K562 (cell line): ENCODE results near the gene ECD. TPM values are rescaled to one million over a fixed set of nuclear protein-coding genes. Genes with fewer than 3 reads are reported as not detected.

ENCODE experiments used
- ATAC-seq: fragments of 200-7000 bp; cut with Tn5 transposase; 3 replicates; pipeline ENCODE4 v1.9.1; 2020; ENCODE audit warnings: moderate library complexity
- BruUV-seq: library from RNA; stranded (reverse); fragments of 400-500 nt; replicated peaks from 2 replicates; lab custom pipeline; 2021; lab: Mats Ljungman, UMichigan
- CTCF ChIA-PET: fragments of 300-600 bp; formaldehyde crosslinking; extraction: SDS; loops from one replicate; lab custom pipeline; 2021; ENCODE audit warnings: low intra/inter-chr PET ratio; lab: Yijun Ruan, JAX
- POLR2A ChIA-PET: fragments of 300-600, 350-650 bp; sonication (Branson Sonifier 250); formaldehyde crosslinking; extraction: SDS; loops from one replicate; lab custom pipeline; 2021; ENCODE audit warnings: antibody characterized with exemption, inconsistent platforms; lab: Yijun Ruan, JAX
- DNase-seq, 4 experiments: peaks; one replicate each; pipeline versions ENCODE4 v3.0.0 to v3.0.0-alpha.2; 2011 to 2018; ENCODE audit warnings: low spot score in 3 of 4, mixed read lengths in 3 of 4; ENCODE audit errors: extremely low read depth in 1 of 4
- FAIRE-seq: peaks from 2 replicates; lab custom pipeline; 2011; peaks lifted over from hg19 to GRCh38; lab: Jason Lieb, UNC
- H2AFZ ChIP-seq: 2 replicates; pipeline ENCODE4 v1.6.0; 2011; ENCODE audit warnings: low read depth, low read length, control low read depth, inconsistent platforms
- H3K27ac ChIP-seq: fragments of 200-600 bp; 3 replicates; pipeline ENCODE4 v1.8.0; 2011; ENCODE audit warnings: low read depth, mild to moderate bottlenecking, control low read depth, inconsistent platforms, low read length, moderate library complexity, mixed read lengths; ENCODE audit errors: extremely low read depth
- H3K27me3 ChIP-seq, 2 experiments: fragments of 300-600 bp in 1 of 2; 2 replicates in 1 of 2; 3 replicates in 1 of 2; pipeline versions ENCODE4 v1.6.0 to v1.8.0; 2011; ENCODE audit warnings: inconsistent platforms in 2 of 2, low read length in 2 of 2, mild to moderate bottlenecking in 1 of 2, mixed read lengths in 1 of 2, moderate library complexity in 1 of 2; ENCODE audit not compliant: control insufficient read depth in 2 of 2, insufficient read depth in 2 of 2
- H3K36me3 ChIP-seq: fragments of 300-600 bp; 3 replicates; pipeline ENCODE4 v1.8.0; 2011; ENCODE audit warnings: mild to moderate bottlenecking, low read length, inconsistent platforms; ENCODE audit not compliant: control insufficient read depth, insufficient read depth
- H3K4me1 ChIP-seq, 2 experiments: fragments of 200-600 bp in 1 of 2; replicated peaks in 1 of 2; 2 replicates in 1 of 2; 3 replicates in 1 of 2; pipeline versions ENCODE4 v1.5.1 to v1.8.0; 2011; ENCODE audit warnings: inconsistent platforms in 2 of 2, low read length in 2 of 2, mild to moderate bottlenecking in 1 of 2, mixed read lengths in 1 of 2, moderate library complexity in 1 of 2; ENCODE audit not compliant: control insufficient read depth in 2 of 2, insufficient read depth in 2 of 2
- H3K4me2 ChIP-seq: 2 replicates; pipeline ENCODE4 v1.6.1; 2011; ENCODE audit warnings: low read length, control low read depth, inconsistent platforms, mixed read lengths; ENCODE audit not compliant: insufficient read depth
- H3K4me3 ChIP-seq: fragments of 200-600 bp; sonication (generic), shearing (Covaris generic); 2 replicates; pipeline ENCODE4 v1.5.1; 2016; ENCODE audit warnings: control low read depth, inconsistent platforms
- H3K79me2 ChIP-seq: fragments of 200-600 bp; 3 replicates; pipeline ENCODE4 v1.8.0; 2011; ENCODE audit warnings: low read length, inconsistent platforms; ENCODE audit not compliant: control insufficient read depth, insufficient read depth
- H3K9ac ChIP-seq, 2 experiments: 2 replicates each; pipeline versions ENCODE4 v1.6.0 to v1.6.1; 2011; ENCODE audit warnings: low read depth in 2 of 2, low read length in 2 of 2, control low read depth in 1 of 2, inconsistent platforms in 1 of 2, mild to moderate bottlenecking in 1 of 2, mixed read lengths in 1 of 2; ENCODE audit not compliant: insufficient read depth in 1 of 2
- H3K9me1 ChIP-seq: one replicate; pipeline ENCODE4 v1.6.0; 2011; ENCODE audit warnings: inconsistent platforms, mild to moderate bottlenecking, low read length, moderate library complexity; ENCODE audit not compliant: control insufficient read depth, insufficient read depth
- H3K9me3 ChIP-seq: replicated peaks from 2 replicates; pipeline ENCODE4 v1.5.1; 2011; ENCODE audit warnings: low read depth, low read length, inconsistent platforms; ENCODE audit not compliant: control insufficient read depth, insufficient read depth
- H4K20me1 ChIP-seq: replicated peaks from 2 replicates; pipeline ENCODE4 v1.6.1; 2011; ENCODE audit warnings: low read length, inconsistent platforms, mixed read lengths; ENCODE audit not compliant: control insufficient read depth, insufficient read depth
- BACH1 ChIP-seq: fragments of 200-800 bp; sonication (Bioruptor generic); IDR thresholded peaks from 2 replicates; pipeline ENCODE4 v1.6.1; 2016; ENCODE audit warnings: missing genetic modification characterization, missing compliant biosample characterization
- ETS1 ChIP-seq: conservative IDR thresholded peaks from 2 replicates; pipeline ENCODE4 v1.6.1; 2011; ENCODE audit warnings: low read depth, mild to moderate bottlenecking, low read length; ENCODE audit not compliant: control insufficient read depth
- HLTF ChIP-seq: fragments of 450-650 bp; IDR thresholded peaks from 2 replicates; pipeline ENCODE4 v1.6.1; 2016
- HNRNPLL ChIP-seq: fragments of 200-400 bp; formaldehyde crosslinking; IDR thresholded peaks from 2 replicates; pipeline ENCODE4 v1.6.1; 2017; ENCODE audit warnings: low read length, low read depth, mild to moderate bottlenecking; ENCODE audit not compliant: poor library complexity, severe bottlenecking
- NFXL1 ChIP-seq: fragments of 450-650 bp; formaldehyde crosslinking; IDR thresholded peaks from 2 replicates; pipeline ENCODE4 v1.4.0; 2021; ENCODE audit warnings: mild to moderate bottlenecking
- ZEB2 ChIP-seq: fragments of 450-650 bp; IDR thresholded peaks from 2 replicates; pipeline ENCODE4 v1.6.1; 2016
- ZHX1 ChIP-seq: fragments of 150-350 bp; conservative IDR thresholded peaks from 2 replicates; pipeline ENCODE4 v1.6.1; 2014; ENCODE audit warnings: low read length
- ZNF311 ChIP-seq: fragments of 250-450 bp; sonication (Bioruptor Pico); IDR thresholded peaks from 2 replicates; pipeline ENCODE4 v1.4.0; 2020; ENCODE audit warnings: mild to moderate bottlenecking, moderate library complexity
- ZNF316 ChIP-seq: fragments of 450-650 bp; IDR thresholded peaks from 2 replicates; pipeline ENCODE4 v1.6.1; 2016
- ZNF668 ChIP-seq: fragments of 250-450 bp; sonication (Bioruptor Pico); IDR thresholded peaks from 2 replicates; pipeline ENCODE4 v1.8.0; 2022; ENCODE audit warnings: mild to moderate bottlenecking, inconsistent platforms
- WGBS: fragments of 100-300 bp; shearing (Covaris generic); methylation state at CpG from one replicate; pipeline ENCODE4 v1.1.6; 2016; ENCODE audit warnings: low coverage, mixed read lengths; ENCODE audit not compliant: insufficient coverage; ENCODE audit errors: missing lambda C conversion rate; 5-methylcytosine and 5-hydroxymethylcytosine counted together
- in situ Hi-C: fragments of 300-500 bp; cut with MboI; formaldehyde crosslinking; loops from 4 replicates; pipeline ENCODE4 v1.15.0; 2018; ENCODE audit warnings: inconsistent platforms, mixed read lengths
- intact Hi-C: fragments of 100-400 bp; cut with micrococcal nuclease; formaldehyde crosslinking; loops from 2 replicates; pipeline ENCODE4 v1.14.2; 2022
- polyA plus RNA-seq, 8 experiments: library from polyadenylated mRNA; depleted of rRNA in 4 of 8; stranded (reverse) in 5 of 8; unstranded in 3 of 8; fragments of >200 nt; fragmentation: Nextera tagmentation in 2 of 8; fragmentation: Illumina TruSeq in 1 of 8; extraction: Ambion mirVana in 2 of 8; extraction: Trizol in 1 of 8; gene quantifications; 2 replicates each; pipeline versions ENCODE4 v1.2.1 to v1.2.3, GENCODE V29; 2011 to 2014; ENCODE audit warnings: inconsistent platforms in 1 of 8, missing spikeins in 1 of 8
- total RNA-seq, 7 experiments: library from RNA; depleted of rRNA in 6 of 7; stranded (reverse); fragments of >200 nt in 6 of 7; fragmentation: Illumina TruSeq in 2 of 7; extraction: Trizol in 2 of 7; gene quantifications; 2 replicates each; pipeline versions ENCODE4 v1.2.1 to v1.2.3, GENCODE V29; 2011 to 2021; ENCODE audit warnings: low replicate concordance in 1 of 7
- TF ChIP-seq, protein P1 (sequence below): sonication (generic); formaldehyde crosslinking; IDR thresholded peaks from 2 replicates; pipeline ENCODE4 v1.8.0; 2022; ENCODE audit warnings: mild to moderate bottlenecking, missing genetic modification reagents, borderline replicate concordance

ECD gene
- total and polyA plus RNA-seq, 9 of the 15 experiments (the other 6 are each of a cell fraction or from before 2014, with no cell fraction given): 33.5 to 79.9 (median 53.2) TPM

DNA sequence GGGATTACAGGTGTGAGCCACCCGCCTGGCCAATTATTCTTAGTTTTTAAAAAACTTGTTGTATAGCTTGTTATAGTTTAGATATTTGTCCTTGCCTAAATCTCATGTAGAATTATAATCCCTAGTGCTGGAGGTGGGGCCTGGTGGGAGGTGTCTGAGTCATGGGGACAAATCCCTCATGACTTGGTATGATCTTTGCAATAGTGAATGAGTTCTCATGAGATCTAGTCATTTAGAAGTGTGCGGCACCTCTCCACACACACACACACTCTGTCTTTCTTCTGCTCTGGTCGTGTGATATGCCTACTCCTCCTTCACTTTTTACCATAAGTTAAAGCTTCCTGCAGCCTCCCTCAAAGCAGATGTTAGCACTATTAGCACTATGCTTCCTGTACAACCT is 37.3 kb upstream of the ECD start:
- in situ Hi-C loops: no loop called here
- no peaks in the 10 kb centered on the region for H3K9me1 ChIP-seq
- ATAC-seq (no peak), FAIRE-seq (no peak), DNase-seq (no peak)
- no peak overlapping the region for H2AFZ ChIP-seq
- ChIA-PET CTCF (no interaction called here), POLR2A (interaction anchor here (0.5 to 0.7 kb wide), 2 partner anchors 37 to 207 kb away, joined by 3 read pairs; no protein-coding TSS in a partner anchor)
- intact Hi-C loops: no loop called here
- WGBS: 56% methylated on average over 3 of the region's 3 CpGs
- H3K79me2 ChIP-seq: no peaks in the 10 kb centered on the region
- H3K27me3 ChIP-seq: no peaks in the 10 kb centered on the region
- no peaks in the 10 kb centered on the region for H3K4me1 ChIP-seq
- no TSS peak for BruUV-seq
- no peak overlapping the region for H3K4me2 ChIP-seq
- no peaks in the 10 kb centered on the region; the same call in 1 of the 2 replicates for H3K9me3 ChIP-seq
- H3K27ac ChIP-seq: no peak overlapping the region
- no peaks in the 10 kb centered on the region for H4K20me1 ChIP-seq
- H3K9ac ChIP-seq: no peak overlapping the region
- H3K4me3 ChIP-seq: no peak overlapping the region
- TF ChIP-seq ZEB2 (no peak), HLTF (no peak), ZHX1 (no peak), ETS1 (no peak), ZNF668 (CRISPR knock-in tag) (no peak), ZNF311 (no peak), HNRNPLL (no peak), NFXL1 (CRISPR knock-in tag) (no peak), BACH1 (tag) (no peak), ZNF316 (no peak)
- TF ChIP-seq, protein P1, sequence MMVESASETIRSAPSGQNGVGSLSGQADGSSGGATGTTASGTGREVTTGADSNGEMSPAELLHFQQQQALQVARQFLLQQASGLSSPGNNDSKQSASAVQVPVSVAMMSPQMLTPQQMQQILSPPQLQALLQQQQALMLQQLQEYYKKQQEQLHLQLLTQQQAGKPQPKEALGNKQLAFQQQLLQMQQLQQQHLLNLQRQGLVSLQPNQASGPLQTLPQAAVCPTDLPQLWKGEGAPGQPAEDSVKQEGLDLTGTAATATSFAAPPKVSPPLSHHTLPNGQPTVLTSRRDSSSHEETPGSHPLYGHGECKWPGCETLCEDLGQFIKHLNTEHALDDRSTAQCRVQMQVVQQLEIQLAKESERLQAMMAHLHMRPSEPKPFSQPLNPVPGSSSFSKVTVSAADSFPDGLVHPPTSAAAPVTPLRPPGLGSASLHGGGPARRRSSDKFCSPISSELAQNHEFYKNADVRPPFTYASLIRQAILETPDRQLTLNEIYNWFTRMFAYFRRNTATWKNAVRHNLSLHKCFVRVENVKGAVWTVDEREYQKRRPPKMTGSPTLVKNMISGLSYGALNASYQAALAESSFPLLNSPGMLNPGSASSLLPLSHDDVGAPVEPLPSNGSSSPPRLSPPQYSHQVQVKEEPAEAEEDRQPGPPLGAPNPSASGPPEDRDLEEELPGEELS: no peak
- H3K36me3 ChIP-seq: no peaks in the 10 kb centered on the region
